Measurements from ENCODE around the gene MYLIP. TPM values are rescaled to one million over a fixed set of nuclear protein-coding genes. Genes with fewer than 3 reads are reported as not detected.

MYLIP gene
- total RNA-seq, 1 experiment from 2014 or later = 48.1 TPM

GRCh38 chr6:16098211-16098610 is 30.7 kb upstream of the MYLIP start:
- ChIA-PET POLR2A (no interaction called here), CTCF (no interaction called here)
- Histone ChIP-seq H3K4me3 (ENCODE audit: low read depth, low read length) (no peak overlapping the region), H3K9me3 (no peaks in the 10 kb centered on the region), H3K36me3 (ENCODE audit: control insufficient read depth, insufficient read depth, low read length) (no peaks in the 10 kb centered on the region), H3K27me3 (replicated peaks; ENCODE audit: control insufficient read depth, insufficient read depth, low read length) (no peaks in the 10 kb centered on the region), H3K4me1 (peaks cover 35% of the 10 kb centered on the region)
- no peak overlapping the region for H3K4me3 Mint-ChIP-seq (ENCODE audit: unreplicated experiment)
- peaks cover 20% of the 10 kb centered on the region for H3K9me3 Mint-ChIP-seq (ENCODE audit: unreplicated experiment)
- intact Hi-C loops (cut with micrococcal nuclease; ENCODE audit: unreplicated experiment) = no loop called here
- H3K36me3 Mint-ChIP-seq (ENCODE audit: insufficient read depth, unreplicated experiment) = peaks cover 6% of the 10 kb centered on the region
- no peak overlapping the region for H3K27ac Mint-ChIP-seq (ENCODE audit: unreplicated experiment)
- TF ChIP-seq, protein P1, sequence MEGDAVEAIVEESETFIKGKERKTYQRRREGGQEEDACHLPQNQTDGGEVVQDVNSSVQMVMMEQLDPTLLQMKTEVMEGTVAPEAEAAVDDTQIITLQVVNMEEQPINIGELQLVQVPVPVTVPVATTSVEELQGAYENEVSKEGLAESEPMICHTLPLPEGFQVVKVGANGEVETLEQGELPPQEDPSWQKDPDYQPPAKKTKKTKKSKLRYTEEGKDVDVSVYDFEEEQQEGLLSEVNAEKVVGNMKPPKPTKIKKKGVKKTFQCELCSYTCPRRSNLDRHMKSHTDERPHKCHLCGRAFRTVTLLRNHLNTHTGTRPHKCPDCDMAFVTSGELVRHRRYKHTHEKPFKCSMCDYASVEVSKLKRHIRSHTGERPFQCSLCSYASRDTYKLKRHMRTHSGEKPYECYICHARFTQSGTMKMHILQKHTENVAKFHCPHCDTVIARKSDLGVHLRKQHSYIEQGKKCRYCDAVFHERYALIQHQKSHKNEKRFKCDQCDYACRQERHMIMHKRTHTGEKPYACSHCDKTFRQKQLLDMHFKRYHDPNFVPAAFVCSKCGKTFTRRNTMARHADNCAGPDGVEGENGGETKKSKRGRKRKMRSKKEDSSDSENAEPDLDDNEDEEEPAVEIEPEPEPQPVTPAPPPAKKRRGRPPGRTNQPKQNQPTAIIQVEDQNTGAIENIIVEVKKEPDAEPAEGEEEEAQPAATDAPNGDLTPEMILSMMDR (IDR thresholded peaks at IDR 0.05; ENCODE audit: insufficient read depth in 1 of 2, low read depth in 1 of 2, low read length in 1 of 2, severe bottlenecking in 1 of 2, unreplicated experiment in 1 of 2) = no peak
- H3K4me1 Mint-ChIP-seq (ENCODE audit: low read depth, unreplicated experiment) = peaks cover 35% of the 10 kb centered on the region
- no peaks in the 10 kb centered on the region for H3K27me3 Mint-ChIP-seq (ENCODE audit: insufficient read depth, unreplicated experiment)
- no peak for DNase-seq
- no TSS peak for BruUV-seq (replicated peaks)

- no peak overlapping the region for H3K27ac Mint-ChIP-seq (ENCODE audit: unreplicated experiment)
- no peak overlapping the region for H3K4me3 ChIP-seq (ENCODE audit: low read depth, low read length)
- no peaks in the 10 kb centered on the region for H3K9me3 ChIP-seq
- H3K4me1 ChIP-seq = peaks cover 61% of the 10 kb centered on the region
- H3K27me3 ChIP-seq (replicated peaks; ENCODE audit: control insufficient read depth, insufficient read depth, low read length) = no peaks in the 10 kb centered on the region
- BruUV-seq (replicated peaks) = no TSS peak
- no peaks in the 10 kb centered on the region for H3K36me3 ChIP-seq (ENCODE audit: control insufficient read depth, insufficient read depth, low read length)
- H3K9me3 Mint-ChIP-seq (ENCODE audit: unreplicated experiment) = peaks cover 20% of the 10 kb centered on the region
- H3K4me3 Mint-ChIP-seq (ENCODE audit: unreplicated experiment) = peak overlapping the region; percentile 40
- ChIA-PET POLR2A (interaction anchor here (2.1 kb wide), 1 partner anchor 26 kb away, joined by 16 read pairs; the partner anchor contains the start of gene MYLIP), CTCF (interaction anchor here (1.0 to 1.1 kb wide), 2 partner anchors 26 to 81 kb away, joined by 4 to 13 read pairs; partner anchors contain the start of gene MYLIP)
- H3K36me3 Mint-ChIP-seq (ENCODE audit: insufficient read depth, unreplicated experiment) = peaks cover 6% of the 10 kb centered on the region
- intact Hi-C loops (cut with micrococcal nuclease; ENCODE audit: unreplicated experiment) = no loop called here
- H3K27me3 Mint-ChIP-seq (ENCODE audit: insufficient read depth, unreplicated experiment) = no peaks in the 10 kb centered on the region
- DNase-seq = peak; percentile 58 to 69
- peaks cover 35% of the 10 kb centered on the region for H3K4me1 Mint-ChIP-seq (ENCODE audit: low read depth, unreplicated experiment)
- TF ChIP-seq, protein P1 (IDR thresholded peaks at IDR 0.05; ENCODE audit: insufficient read depth in 1 of 2, low read depth in 1 of 2, low read length in 1 of 2, severe bottlenecking in 1 of 2, unreplicated experiment in 1 of 2) = no peak
Measured at GRCh38 chr6:16102208-16102607, 26.7 kb upstream of the MYLIP start.

DNA sequence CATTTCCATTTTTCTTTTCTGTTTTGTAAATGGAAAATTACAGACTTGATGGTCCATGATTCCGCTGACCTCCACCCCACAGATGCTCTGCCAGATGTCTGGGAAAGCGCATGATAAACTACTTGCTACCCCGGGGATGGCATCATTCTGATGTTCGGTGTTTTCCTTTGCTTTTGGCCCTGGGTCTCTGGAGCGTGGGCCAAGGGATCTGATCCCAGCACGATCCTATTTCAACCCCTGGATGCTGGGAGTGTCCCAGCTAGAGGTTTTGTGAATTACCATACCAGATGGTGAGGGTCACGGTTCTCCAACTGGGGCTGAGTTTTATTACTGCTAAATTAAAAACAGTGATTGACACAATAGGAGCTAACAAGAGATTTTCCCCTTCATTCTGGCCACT is 25.2 kb upstream of the MYLIP start:
- Histone ChIP-seq H3K27me3 (replicated peaks; ENCODE audit: control insufficient read depth, insufficient read depth, low read length) (no peaks in the 10 kb centered on the region), H3K9me3 (no peaks in the 10 kb centered on the region), H3K4me3 (ENCODE audit: low read depth, low read length) (no peak overlapping the region), H3K36me3 (ENCODE audit: control insufficient read depth, insufficient read depth, low read length) (no peaks in the 10 kb centered on the region), H3K4me1 (peaks cover 61% of the 10 kb centered on the region)
- H3K9me3 Mint-ChIP-seq (ENCODE audit: unreplicated experiment) = peaks cover 20% of the 10 kb centered on the region
- no peak overlapping the region for H3K27ac Mint-ChIP-seq (ENCODE audit: unreplicated experiment)
- DNase-seq = no peak
- H3K4me3 Mint-ChIP-seq (ENCODE audit: unreplicated experiment) = no peak overlapping the region
- H3K36me3 Mint-ChIP-seq (ENCODE audit: insufficient read depth, unreplicated experiment) = peaks cover 6% of the 10 kb centered on the region
- intact Hi-C loops (cut with micrococcal nuclease; ENCODE audit: unreplicated experiment) = no loop called here
- ChIA-PET CTCF (no interaction called here), POLR2A (no interaction called here)
- H3K4me1 Mint-ChIP-seq (ENCODE audit: low read depth, unreplicated experiment) = peaks cover 24% of the 10 kb centered on the region
- no TSS peak for BruUV-seq (replicated peaks)
- H3K27me3 Mint-ChIP-seq (ENCODE audit: insufficient read depth, unreplicated experiment) = no peaks in the 10 kb centered on the region
- TF ChIP-seq, protein P1 (IDR thresholded peaks at IDR 0.05; ENCODE audit: insufficient read depth in 1 of 2, low read depth in 1 of 2, low read length in 1 of 2, severe bottlenecking in 1 of 2, unreplicated experiment in 1 of 2) = no peak
